Esophagus squamous epithelium (tissue), 5 donors: ENCODE results near the gene RIN3. TPM values are rescaled to one million over a fixed set of nuclear protein-coding genes. Genes with fewer than 3 reads are reported as not detected.
A peak's percentile ranks its signal among the peaks of the same experiment; 100 is the strongest.

ENCODE experiments used
- DNase-seq: peaks from one replicate; lab custom pipeline; 2025; lab: John Stamatoyannopoulos, UW
- H3K27ac ChIP-seq, 4 donors: fragments of 200-600 bp; sonication (generic); one replicate each; pipeline ENCODE4 v1.5.1; 2016 to 2019; ENCODE audit warnings: mild to moderate bottlenecking in 1 of 4
- H3K27me3 ChIP-seq, 4 donors: fragments of 200-600 bp; sonication (generic); 1 replicate in 3 of 4; 2 replicates in 1 of 4; pipeline versions ENCODE4 v1.5.1 to v1.6.0; 2017 to 2021; ENCODE audit warnings: antibody characterized with exemption in 1 of 4
- H3K36me3 ChIP-seq, 3 donors: fragments of 200-600 bp; sonication (generic); one replicate each; pipeline ENCODE4 v1.5.1; 2016 to 2019
- H3K4me1 ChIP-seq, 3 donors: fragments of 200-600 bp; sonication (generic); one replicate each; pipeline ENCODE4 v1.5.1; 2017 to 2019
- H3K4me3 ChIP-seq, 4 donors: fragments of 200-600 bp; sonication (generic); 1 replicate in 3 of 4; 2 replicates in 1 of 4; pipeline ENCODE4 v1.5.1; 2016 to 2019; ENCODE audit warnings: mild to moderate bottlenecking in 2 of 4, moderate library complexity in 1 of 4
- H3K9me3 ChIP-seq, 3 donors: fragments of 200-600 bp; sonication (generic); one replicate each; pipeline ENCODE4 v1.5.1; 2016 to 2019
- POLR2A ChIP-seq, 4 donors: fragments of 450-650 bp; IDR thresholded peaks; one replicate each; pipeline ENCODE4 v1.6.1; 2017; ENCODE audit warnings: antibody characterized with exemption in 4 of 4, mild to moderate bottlenecking in 4 of 4, moderate library complexity in 3 of 4
- WGBS, 2 donors: methylation state at CpG; one replicate each; pipeline ENCODE4 v1.1.5; 2018; 5-methylcytosine and 5-hydroxymethylcytosine counted together
- intact Hi-C: fragments of 100-400 bp; cut with DNase I; formaldehyde crosslinking; loops from one replicate; pipeline ENCODE4 v1.15.0; 2022
- total RNA-seq, 4 donors: library from RNA; depleted of rRNA; stranded (reverse); fragments of >200 nt; gene quantifications; one replicate each; pipeline ENCODE4 v1.1.0, GENCODE V29; 2016
- TF ChIP-seq, protein P1 (sequence below), 6 experiments: fragments of 450-650 bp in 4 of 6; fragments of 200-600 bp in 2 of 6; sonication (generic) in 2 of 6; IDR thresholded peaks; one replicate each; pipeline ENCODE4 v1.5.1; 2016 to 2019; ENCODE audit warnings: antibody characterized with exemption in 6 of 6, mild to moderate bottlenecking in 4 of 6, moderate library complexity in 4 of 6
- donor health status: DM: yes; HTN: yes; CAD: no.

The RIN3 gene
- total RNA-seq, 4 donors from 2014 or later, result 1.9 to 9.7 (median 4.4) TPM

- Histone ChIP-seq H3K4me1 (peaks cover 0 to 7% (median 0%) of the 10 kb centered on the region in 3 donors), H3K4me3 (no peak overlapping the region), H3K27me3 (no peaks in the 10 kb centered on the region), H3K9me3 (peaks cover 0 to 25% (median 10%) of the 10 kb centered on the region in 3 donors), H3K36me3 (peaks cover 0 to 4% (median 0%) of the 10 kb centered on the region in 3 donors), H3K27ac (no peak overlapping the region)
- intact Hi-C loops, result no loop called here
- TF ChIP-seq POLR2A (IDR thresholded peaks at IDR 0.05), result no peak
- TF ChIP-seq, protein P1, sequence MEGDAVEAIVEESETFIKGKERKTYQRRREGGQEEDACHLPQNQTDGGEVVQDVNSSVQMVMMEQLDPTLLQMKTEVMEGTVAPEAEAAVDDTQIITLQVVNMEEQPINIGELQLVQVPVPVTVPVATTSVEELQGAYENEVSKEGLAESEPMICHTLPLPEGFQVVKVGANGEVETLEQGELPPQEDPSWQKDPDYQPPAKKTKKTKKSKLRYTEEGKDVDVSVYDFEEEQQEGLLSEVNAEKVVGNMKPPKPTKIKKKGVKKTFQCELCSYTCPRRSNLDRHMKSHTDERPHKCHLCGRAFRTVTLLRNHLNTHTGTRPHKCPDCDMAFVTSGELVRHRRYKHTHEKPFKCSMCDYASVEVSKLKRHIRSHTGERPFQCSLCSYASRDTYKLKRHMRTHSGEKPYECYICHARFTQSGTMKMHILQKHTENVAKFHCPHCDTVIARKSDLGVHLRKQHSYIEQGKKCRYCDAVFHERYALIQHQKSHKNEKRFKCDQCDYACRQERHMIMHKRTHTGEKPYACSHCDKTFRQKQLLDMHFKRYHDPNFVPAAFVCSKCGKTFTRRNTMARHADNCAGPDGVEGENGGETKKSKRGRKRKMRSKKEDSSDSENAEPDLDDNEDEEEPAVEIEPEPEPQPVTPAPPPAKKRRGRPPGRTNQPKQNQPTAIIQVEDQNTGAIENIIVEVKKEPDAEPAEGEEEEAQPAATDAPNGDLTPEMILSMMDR (IDR thresholded peaks at IDR 0.05), result no peak
- DNase-seq, result no peak
- 88 to 94% methylated on average over 1 to 2 of the region's 2 CpGs for WGBS, 2 donors
These were observed 116.8 kb downstream of the RIN3 start for GRCh38 chr14:92630367-92630766.

GRCh38 chr14:92631098-92631497, 117.5 kb downstream of the RIN3 start:
- H3K27me3 ChIP-seq, result no peaks in the 10 kb centered on the region
- intact Hi-C loops, result no loop called here
- peaks cover 0 to 4% (median 0%) of the 10 kb centered on the region in 3 donors for H3K36me3 ChIP-seq
- DNase-seq, result no peak
- TF ChIP-seq, protein P1 (IDR thresholded peaks at IDR 0.05), result no peak
- no peak for TF ChIP-seq POLR2A (IDR thresholded peaks at IDR 0.05)
- H3K4me3 ChIP-seq, result no peak overlapping the region
- WGBS, 2 donors, result 93 to 100% methylated on average over 1 to 2 of the region's 4 CpGs
- H3K9me3 ChIP-seq, result peaks cover 0 to 24% (median 10%) of the 10 kb centered on the region in 3 donors
- H3K27ac ChIP-seq, result no peak overlapping the region
- H3K4me1 ChIP-seq, result peaks cover 0 to 7% (median 0%) of the 10 kb centered on the region in 3 donors

- peaks cover 0 to under 1% (median 0%) of the 10 kb centered on the region in 3 donors for H3K36me3 ChIP-seq
- peak overlapping the region in 1 of 4 donors; percentile 39 for H3K27ac ChIP-seq
- intact Hi-C loops, result no loop called here
- peaks cover 0 to 8% (median 4%) of the 10 kb centered on the region in 3 donors for H3K9me3 ChIP-seq
- no peak overlapping the region for H3K4me3 ChIP-seq
- DNase-seq, result no peak
- peaks cover 0 to 7% (median 0%) of the 10 kb centered on the region in 3 donors for H3K4me1 ChIP-seq
- TF ChIP-seq, protein P1 (IDR thresholded peaks at IDR 0.05), result no peak
- TF ChIP-seq POLR2A (IDR thresholded peaks at IDR 0.05), result no peak
- 70 to 79% methylated on average over 11 to 12 of the region's 15 CpGs for WGBS, 2 donors
- no peaks in the 10 kb centered on the region for H3K27me3 ChIP-seq
These were observed 119.1 kb downstream of the RIN3 start for GRCh38 chr14:92632546-92633273.

DNA sequence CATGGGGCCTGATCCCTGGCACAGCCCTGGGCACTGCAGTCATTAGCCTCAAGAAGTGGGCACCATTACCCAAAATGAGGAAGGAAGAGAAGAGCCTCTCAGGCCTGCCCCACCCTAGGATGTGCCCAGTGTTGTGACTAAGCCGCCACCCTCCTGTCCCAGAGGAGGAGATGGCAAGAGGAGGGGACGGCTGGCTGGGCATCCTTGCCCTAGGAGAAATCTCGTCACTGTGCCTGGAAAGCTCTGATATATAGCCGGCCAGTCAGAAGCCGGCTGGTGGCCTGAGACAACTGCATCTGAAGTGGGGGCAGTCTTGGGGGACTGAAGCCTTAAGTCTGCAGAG, 119.7 kb downstream of the RIN3 start:
- 66 to 74% methylated on average over 2 to 5 of the region's 5 CpGs for whole genome bisulfite sequencing, 2 donors

GRCh38 chr14:92633724-92634123, 120.1 kb downstream of the RIN3 start:
- no peaks in the 10 kb centered on the region for H3K36me3 ChIP-seq
- H3K27ac ChIP-seq, result peak overlapping the region in 1 of 4 donors; percentile 39
- no peaks in the 10 kb centered on the region for H3K9me3 ChIP-seq
- intact Hi-C loops, result no loop called here
- H3K4me1 ChIP-seq, result peaks cover 0 to 7% (median 0%) of the 10 kb centered on the region in 3 donors
- TF ChIP-seq, protein P1 (IDR thresholded peaks at IDR 0.05), result no peak
- no peak for TF ChIP-seq POLR2A (IDR thresholded peaks at IDR 0.05)
- DNase-seq, result no peak
- H3K27me3 ChIP-seq, result no peaks in the 10 kb centered on the region
- no peak overlapping the region for H3K4me3 ChIP-seq

More for the DNA sequence above, 119.7 kb downstream of the RIN3 start:
- peak overlapping the region in 1 of 4 donors; percentile 39 for H3K27ac ChIP-seq
- peaks cover 0 to 7% (median 0%) of the 10 kb centered on the region in 3 donors for H3K4me1 ChIP-seq
- no peak overlapping the region for H3K4me3 ChIP-seq
- no peak for DNase-seq
- peaks cover 0 to 2% (median 0%) of the 10 kb centered on the region in 3 donors for H3K9me3 ChIP-seq
- no peaks in the 10 kb centered on the region for H3K27me3 ChIP-seq
- TF ChIP-seq POLR2A (IDR thresholded peaks at IDR 0.05), result no peak
- TF ChIP-seq, protein P1 (IDR thresholded peaks at IDR 0.05), result no peak
- H3K36me3 ChIP-seq, result no peaks in the 10 kb centered on the region
- intact Hi-C loops, result no loop called here
